WTC11 (cell line): Measurements from ENCODE around the gene SOCS7.

Source experiments
- TF ChIP-seq, protein P1 (sequence below): sonication (generic); formaldehyde crosslinking; IDR thresholded peaks from 2 replicates; pipeline ENCODE4 v1.8.1; 2022; ENCODE audit warnings: low read depth, missing genetic modification reagents, borderline replicate concordance
- TF ChIP-seq, protein P2 (sequence below): fragments of 250-450 bp; sonication (Bioruptor Pico); IDR thresholded peaks from 2 replicates; pipeline ENCODE4 v1.9.0; 2021; ENCODE audit warnings: moderate library complexity, mild to moderate bottlenecking, inconsistent platforms, borderline replicate concordance

DNA sequence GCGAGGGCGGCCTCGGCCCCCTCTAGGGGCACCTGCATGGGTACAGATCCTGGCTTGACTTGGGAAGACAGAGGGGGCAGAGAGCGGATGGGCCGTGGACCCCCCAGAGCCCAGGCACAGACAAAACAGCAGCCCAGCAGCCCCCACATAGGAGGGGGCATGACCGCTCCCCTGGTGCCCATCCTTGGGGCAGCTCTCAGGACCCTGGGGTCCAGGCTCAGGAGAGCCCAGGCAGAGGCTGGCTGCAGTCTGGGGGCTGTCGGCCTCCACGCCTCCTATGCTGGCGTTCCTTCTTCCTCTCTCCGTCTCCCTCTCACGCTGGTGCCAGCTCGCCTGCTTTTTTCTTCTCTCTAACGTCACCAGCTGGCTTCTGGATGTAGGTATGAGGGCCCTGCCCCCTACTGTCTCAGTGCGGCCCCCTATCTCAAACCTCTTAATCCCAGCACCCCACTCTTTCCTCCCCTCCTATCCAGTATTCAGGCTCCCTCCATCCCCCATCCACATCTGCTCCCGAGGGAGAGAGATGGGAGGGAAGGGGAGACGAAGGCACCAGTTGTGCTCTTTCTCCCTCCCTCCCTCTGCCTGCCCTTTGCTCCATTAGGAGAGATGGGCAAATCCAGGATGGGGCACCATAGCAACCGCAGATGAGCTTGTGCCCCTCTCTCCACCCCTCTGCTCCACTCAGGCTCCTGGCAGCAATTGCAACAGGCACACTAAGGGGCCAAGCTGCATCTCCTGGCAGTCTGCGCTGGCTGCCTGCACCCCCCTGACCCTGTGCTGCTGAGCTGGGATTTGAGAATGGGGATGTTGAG lies 7.8 kb upstream of the SOCS7 start, which contains the start of gene GPR179:
- TF ChIP-seq, protein P1, sequence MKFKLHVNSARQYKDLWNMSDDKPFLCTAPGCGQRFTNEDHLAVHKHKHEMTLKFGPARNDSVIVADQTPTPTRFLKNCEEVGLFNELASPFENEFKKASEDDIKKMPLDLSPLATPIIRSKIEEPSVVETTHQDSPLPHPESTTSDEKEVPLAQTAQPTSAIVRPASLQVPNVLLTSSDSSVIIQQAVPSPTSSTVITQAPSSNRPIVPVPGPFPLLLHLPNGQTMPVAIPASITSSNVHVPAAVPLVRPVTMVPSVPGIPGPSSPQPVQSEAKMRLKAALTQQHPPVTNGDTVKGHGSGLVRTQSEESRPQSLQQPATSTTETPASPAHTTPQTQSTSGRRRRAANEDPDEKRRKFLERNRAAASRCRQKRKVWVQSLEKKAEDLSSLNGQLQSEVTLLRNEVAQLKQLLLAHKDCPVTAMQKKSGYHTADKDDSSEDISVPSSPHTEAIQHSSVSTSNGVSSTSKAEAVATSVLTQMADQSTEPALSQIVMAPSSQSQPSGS (CRISPR knock-in tag) = no peak
- TF ChIP-seq, protein P2, sequence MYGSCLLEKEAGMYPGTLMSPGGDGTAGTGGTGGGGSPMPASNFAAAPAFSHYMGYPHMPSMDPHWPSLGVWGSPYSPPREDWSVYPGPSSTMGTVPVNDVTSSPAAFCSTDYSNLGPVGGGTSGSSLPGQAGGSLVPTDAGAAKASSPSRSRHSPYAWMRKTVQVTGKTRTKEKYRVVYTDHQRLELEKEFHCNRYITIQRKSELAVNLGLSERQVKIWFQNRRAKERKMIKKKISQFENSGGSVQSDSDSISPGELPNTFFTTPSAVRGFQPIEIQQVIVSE = no peak
